HCT116 (cell line): ENCODE measurements around the gene USP24. TPM values are rescaled to one million over a fixed set of nuclear protein-coding genes. Genes with fewer than 3 reads are reported as not detected.

Experiments
- ATAC-seq: fragments of 200-7000 bp; cut with Tn5 transposase; 2 replicates; pipeline ENCODE4 v1.9.1; 2020; ENCODE audit warnings: mild to moderate bottlenecking, moderate library complexity
- BruUV-seq: library from RNA; stranded (reverse); fragments of 400-500 nt; replicated peaks from 2 replicates; lab custom pipeline; 2021; lab: Mats Ljungman, UMichigan
- CTCF ChIA-PET: fragments of 300-600 bp; sonication (Branson Sonifier 250); formaldehyde crosslinking; loops from one replicate; lab custom pipeline; 2021; ENCODE audit warnings: antibody characterized with exemption; lab: Charles Lee
- POLR2A ChIA-PET: fragments of 300-600, 350-600 bp; sonication (Branson Sonifier 250); formaldehyde crosslinking; loops from one replicate; lab custom pipeline; 2021; ENCODE audit warnings: antibody characterized with exemption; lab: Charles Lee
- RAD21 ChIA-PET, 2 experiments: fragments of 300-600 bp; sonication (Branson Sonifier 250); formaldehyde crosslinking; loops; one replicate each; lab custom pipeline; 2023; ENCODE audit warnings: low total read pairs in 2 of 2; ENCODE audit not compliant: uncharacterized antibody in 2 of 2, unreplicated experiment in 2 of 2, low non-redundant PET in 1 of 2; lab: Charles Lee
- DNase-seq: peaks from one replicate; pipeline ENCODE4 v3.0.0-alpha.2; 2010; ENCODE audit warnings: low read depth, low spot score
- H2AFZ ChIP-seq: fragments of 200-600 bp; shearing (Covaris generic), sonication (generic); 2 replicates; pipeline ENCODE4 v1.6.1; 2017; ENCODE audit warnings: low read depth, mixed run types, mixed read lengths, antibody characterized with exemption, low read length; ENCODE audit not compliant: poor library complexity, severe bottlenecking
- H3K27ac ChIP-seq: 2 replicates; pipeline ENCODE4 v1.5.1; 2012; ENCODE audit warnings: low read depth, low read length
- H3K27me3 ChIP-seq: fragments of 200-600 bp; sonication (generic); 2 replicates; pipeline ENCODE4 v1.6.1; 2016; ENCODE audit warnings: mixed run types, low read length, mixed read lengths; ENCODE audit not compliant: insufficient read depth
- H3K36me3 ChIP-seq, 2 experiments: fragments of 200-500 bp in 1 of 2; fragments of 200-600 bp in 1 of 2; sonication (Bioruptor generic) in 1 of 2; sonication (generic) in 1 of 2; 2 replicates each; pipeline versions ENCODE4 v1.5.1 to v1.6.1; 2014 to 2016; ENCODE audit warnings: low read length in 2 of 2, inconsistent platforms in 1 of 2, mixed read lengths in 1 of 2, mixed run types in 1 of 2; ENCODE audit not compliant: insufficient read depth in 2 of 2, control insufficient read depth in 1 of 2
- H3K4me1 ChIP-seq, 2 experiments: fragments of 200-600 bp in 1 of 2; sonication (generic) in 1 of 2; 2 replicates each; pipeline versions ENCODE4 v1.5.1 to v1.6.1; 2012 to 2017; ENCODE audit warnings: low read length in 2 of 2, inconsistent platforms in 1 of 2, mild to moderate bottlenecking in 1 of 2, mixed read lengths in 1 of 2, mixed run types in 1 of 2, moderate library complexity in 1 of 2; ENCODE audit not compliant: insufficient read depth in 2 of 2, control insufficient read depth in 1 of 2
- H3K4me2 ChIP-seq: fragments of 200-600 bp; sonication (generic); 2 replicates; pipeline ENCODE4 v1.6.1; 2017; ENCODE audit warnings: mixed run types, low read length, mixed read lengths
- H3K4me3 ChIP-seq, 2 experiments: fragments of 200-600 bp in 1 of 2; sonication (generic) in 1 of 2; replicated peaks in 1 of 2; 2 replicates each; pipeline ENCODE4 v1.5.1; 2011 to 2016; ENCODE audit warnings: low read length in 2 of 2, control low read depth in 1 of 2, low read depth in 1 of 2, mild to moderate bottlenecking in 1 of 2, mixed read lengths in 1 of 2, mixed run types in 1 of 2
- H3K79me2 ChIP-seq: fragments of 200-600 bp; sonication (generic); 2 replicates; pipeline ENCODE4 v1.6.1; 2017; ENCODE audit warnings: mild to moderate bottlenecking, mixed run types, low read length, moderate library complexity, mixed read lengths; ENCODE audit not compliant: insufficient read depth
- H3K9ac ChIP-seq: fragments of 200-600 bp; sonication (generic); 2 replicates; pipeline ENCODE4 v1.6.1; 2016; ENCODE audit warnings: low read length, mixed read lengths
- H3K9me2 ChIP-seq: fragments of 200-600 bp; sonication (generic), shearing (Covaris generic); 2 replicates; pipeline ENCODE4 v1.6.1; 2017; ENCODE audit warnings: mixed run types, mild to moderate bottlenecking, moderate library complexity; ENCODE audit not compliant: insufficient read depth
- H3K9me3 ChIP-seq, 2 experiments: fragments of 200-500 bp in 1 of 2; fragments of 200-600 bp in 1 of 2; sonication (Bioruptor generic) in 1 of 2; sonication (generic) in 1 of 2; 2 replicates each; pipeline ENCODE4 v1.6.1; 2014 to 2017; ENCODE audit warnings: low read length in 2 of 2, mixed read lengths in 2 of 2, inconsistent platforms in 1 of 2, low read depth in 1 of 2, mild to moderate bottlenecking in 1 of 2, mixed run types in 1 of 2, moderate library complexity in 1 of 2; ENCODE audit not compliant: control insufficient read depth in 1 of 2, insufficient read depth in 1 of 2
- H4K20me1 ChIP-seq: fragments of 200-600 bp; sonication (generic), shearing (Covaris generic); 2 replicates; pipeline ENCODE4 v1.6.1; 2017; ENCODE audit warnings: mixed run types, mild to moderate bottlenecking, moderate library complexity; ENCODE audit not compliant: insufficient read depth
- CTCF ChIP-seq, 3 experiments: fragments of 200-600 bp in 1 of 3; sonication (generic) in 1 of 3; IDR thresholded peaks in 2 of 3; conservative IDR thresholded peaks in 1 of 3; 2 replicates each; pipeline ENCODE4 v1.5.1; 2012 to 2017; ENCODE audit warnings: low read depth in 2 of 3, low read length in 2 of 3, antibody characterized with exemption in 1 of 3, borderline replicate concordance in 1 of 3, control low read depth in 1 of 3, mild to moderate bottlenecking in 1 of 3, mixed read lengths in 1 of 3, mixed run types in 1 of 3, moderate library complexity in 1 of 3; ENCODE audit not compliant: insufficient read depth in 1 of 3
- EGR1 ChIP-seq: IDR thresholded peaks from 2 replicates; pipeline ENCODE4 v1.6.1; 2012; ENCODE audit warnings: low read depth
- ELF1 ChIP-seq: IDR thresholded peaks from 2 replicates; pipeline ENCODE4 v1.6.1; 2012; ENCODE audit warnings: low read depth, borderline replicate concordance
- EZH2 ChIP-seq: fragments of 200-600 bp; sonication (generic); IDR thresholded peaks from 2 replicates; pipeline ENCODE4 v1.6.1; 2017; ENCODE audit warnings: antibody characterized with exemption, mixed run types
- EZH2phosphoT487 ChIP-seq: fragments of 200-600 bp; IDR thresholded peaks from 2 replicates; pipeline ENCODE4 v1.6.1; 2018; ENCODE audit warnings: antibody characterized with exemption, borderline replicate concordance
- JUND ChIP-seq: IDR thresholded peaks from 2 replicates; pipeline ENCODE4 v1.6.1; 2012
- MAX ChIP-seq: IDR thresholded peaks from 2 replicates; pipeline ENCODE4 v1.6.1; 2012
- POLR2A ChIP-seq: IDR thresholded peaks from 2 replicates; pipeline ENCODE4 v1.7.0; 2011; ENCODE audit warnings: borderline replicate concordance; ENCODE audit not compliant: insufficient read depth, insufficient read length; ENCODE audit errors: extremely low read depth
- RAD21 ChIP-seq: IDR thresholded peaks from 2 replicates; pipeline ENCODE4 v1.6.1; 2012; ENCODE audit warnings: low read depth, mild to moderate bottlenecking
- SP1 ChIP-seq: IDR thresholded peaks from 2 replicates; pipeline ENCODE4 v1.6.1; 2012; ENCODE audit warnings: low read depth
- SRF ChIP-seq: IDR thresholded peaks from 2 replicates; pipeline ENCODE4 v1.6.1; 2012; ENCODE audit warnings: low read depth
- TCF7L2 ChIP-seq: IDR thresholded peaks from 2 replicates; pipeline ENCODE4 v1.7.0; 2011; ENCODE audit warnings: borderline replicate concordance, inconsistent platforms; ENCODE audit not compliant: insufficient read depth, insufficient read length; ENCODE audit errors: extremely low read depth
- YY1 ChIP-seq: IDR thresholded peaks from 2 replicates; pipeline ENCODE4 v1.6.1; 2011; ENCODE audit warnings: low read length, low read depth, moderate library complexity, mild to moderate bottlenecking; ENCODE audit not compliant: insufficient replicate concordance; ENCODE audit errors: extremely low read depth
- ZBTB33 ChIP-seq: IDR thresholded peaks from 2 replicates; pipeline ENCODE4 v1.6.1; 2011; ENCODE audit warnings: mild to moderate bottlenecking, low read length, moderate library complexity; ENCODE audit not compliant: insufficient replicate concordance; ENCODE audit errors: extremely low read depth
- ZFX ChIP-seq: fragments of 450-650 bp; IDR thresholded peaks from 2 replicates; pipeline ENCODE4 v1.6.1; 2017
- ZNF274 ChIP-seq: fragments of 200-500 bp; sonication (Bioruptor generic); IDR thresholded peaks from 2 replicates; pipeline ENCODE4 v1.6.1; 2014; ENCODE audit warnings: mild to moderate bottlenecking, low read depth, low read length, inconsistent platforms
- intact Hi-C: fragments of 100-400 bp; cut with micrococcal nuclease; formaldehyde crosslinking; loops from 2 replicates; pipeline ENCODE4 v1.10.0; 2022
- total RNA-seq: library from RNA; stranded (reverse); gene quantifications from one replicate; pipeline ENCODE4 v1.2.1, GENCODE V29; 2021; ENCODE audit not compliant: unreplicated experiment

The USP24 gene
- total RNA-seq, 1 experiment from 2014 or later, result 34.2 TPM

- ChIA-PET CTCF (no interaction called here), RAD21 (no interaction called here), POLR2A (no interaction called here)
- Histone ChIP-seq H4K20me1 (no peaks in the 10 kb centered on the region), H3K4me2 (no peak overlapping the region), H3K9ac (no peak overlapping the region), H3K36me3 (0 out of 4 replicates have a peak, but pooled peaks cover 0 to 6% of the 10 kb centered on the region in 2 experiments), H3K27me3 (no peaks in the 10 kb centered on the region), H2AFZ (no peak overlapping the region), H3K9me3 (no peaks in the 10 kb centered on the region), H3K9me2 (no peaks in the 10 kb centered on the region), H3K4me1 (peaks cover 10 to 35% of the 10 kb centered on the region in 2 experiments; a peak in 3 of 4 replicates), H3K27ac (no peak overlapping the region), H3K4me3 (no peak overlapping the region), H3K79me2 (peaks cover 6% of the 10 kb centered on the region; the same call in 1 of the 2 replicates)
- intact Hi-C loops, result no loop called here
- TF ChIP-seq ZBTB33, result no peak
- no peak for TF ChIP-seq SRF
- no peak for TF ChIP-seq EZH2phosphoT487
- no peak for TF ChIP-seq ZFX
- no peak for TF ChIP-seq POLR2A
- TF ChIP-seq YY1, result no peak
- TF ChIP-seq ZNF274, result no peak
- no peak for TF ChIP-seq CTCF (IDR thresholded peaks at IDR 0.05 in 2 of 3, conservative IDR thresholded peaks at IDR 0.05 in 1 of 3; ENCODE audit: borderline replicate concordance in 1 of 3, insufficient read depth in 1 of 3, low read depth in 2 of 3, low read length in 2 of 3)
- TF ChIP-seq SP1, result no peak
- no peak for TF ChIP-seq EGR1
- TF ChIP-seq MAX, result no peak
- no peak for TF ChIP-seq TCF7L2
- TF ChIP-seq EZH2, result no peak
- no peak for TF ChIP-seq RAD21
- no peak for TF ChIP-seq ELF1
- no peak for TF ChIP-seq JUND
- DNase-seq (no peak), ATAC-seq (no peak)
- no TSS peak for BruUV-seq
These were observed 173.6 kb downstream of the USP24 start for GRCh38 chr1:55041613-55042012.
